Loucy (cell line): ENCODE results near the gene ZNF28.
"Not testable (repeated sequence)": the region's sequence is repeated elsewhere in the genome, so short reads cannot be mapped to it uniquely, and the experiment has no call there.

ENCODE experiments used
- EZH2phosphoT487 ChIP-seq: fragments of 200-600 bp; IDR thresholded peaks from 2 replicates; pipeline ENCODE4 v1.6.1; 2018; ENCODE audit warnings: antibody characterized with exemption, mild to moderate bottlenecking, moderate library complexity, borderline replicate concordance
- TF ChIP-seq, protein P1 (sequence below): fragments of 200-600 bp; sonication (generic); conservative IDR thresholded peaks from 2 replicates; pipeline ENCODE4 v1.5.1; 2014; ENCODE audit warnings: mild to moderate bottlenecking, antibody characterized with exemption, low read length

DNA sequence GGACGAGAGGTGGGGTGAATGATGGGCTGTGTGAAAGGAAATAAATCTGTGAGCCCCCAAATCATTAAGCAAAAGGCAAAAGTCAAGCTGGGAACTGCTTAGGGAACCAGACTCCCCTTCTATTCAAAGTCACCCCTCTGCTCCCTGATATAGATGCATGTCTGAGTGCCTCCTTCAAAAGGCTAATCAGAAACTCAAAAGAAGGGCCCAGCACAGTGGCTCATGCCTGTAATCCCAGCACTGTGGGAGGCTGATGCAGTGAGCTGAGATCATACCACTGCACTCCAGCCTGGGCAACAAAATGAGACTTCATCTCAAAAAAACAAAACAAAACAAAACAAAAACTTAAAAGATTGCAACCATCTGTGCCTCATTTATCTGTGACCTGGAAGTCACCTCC is 12.9 kb upstream of the ZNF28 start:
- not testable (repeated sequence) for TF ChIP-seq EZH2phosphoT487
- TF ChIP-seq, protein P1, sequence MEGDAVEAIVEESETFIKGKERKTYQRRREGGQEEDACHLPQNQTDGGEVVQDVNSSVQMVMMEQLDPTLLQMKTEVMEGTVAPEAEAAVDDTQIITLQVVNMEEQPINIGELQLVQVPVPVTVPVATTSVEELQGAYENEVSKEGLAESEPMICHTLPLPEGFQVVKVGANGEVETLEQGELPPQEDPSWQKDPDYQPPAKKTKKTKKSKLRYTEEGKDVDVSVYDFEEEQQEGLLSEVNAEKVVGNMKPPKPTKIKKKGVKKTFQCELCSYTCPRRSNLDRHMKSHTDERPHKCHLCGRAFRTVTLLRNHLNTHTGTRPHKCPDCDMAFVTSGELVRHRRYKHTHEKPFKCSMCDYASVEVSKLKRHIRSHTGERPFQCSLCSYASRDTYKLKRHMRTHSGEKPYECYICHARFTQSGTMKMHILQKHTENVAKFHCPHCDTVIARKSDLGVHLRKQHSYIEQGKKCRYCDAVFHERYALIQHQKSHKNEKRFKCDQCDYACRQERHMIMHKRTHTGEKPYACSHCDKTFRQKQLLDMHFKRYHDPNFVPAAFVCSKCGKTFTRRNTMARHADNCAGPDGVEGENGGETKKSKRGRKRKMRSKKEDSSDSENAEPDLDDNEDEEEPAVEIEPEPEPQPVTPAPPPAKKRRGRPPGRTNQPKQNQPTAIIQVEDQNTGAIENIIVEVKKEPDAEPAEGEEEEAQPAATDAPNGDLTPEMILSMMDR: not testable (repeated sequence)
